Panc1 (cell line): Measurements from ENCODE around the gene MYO16. TPM values are rescaled to one million over a fixed set of nuclear protein-coding genes. Genes with fewer than 3 reads are reported as not detected.

ENCODE experiments used
- ATAC-seq: fragments of 200-7000 bp; cut with Tn5 transposase; 2 replicates; pipeline ENCODE4 v1.9.1; 2020; ENCODE audit warnings: mild to moderate bottlenecking, moderate library complexity
- BruUV-seq: library from RNA; stranded (reverse); fragments of 400-500 nt; replicated peaks from 2 replicates; lab custom pipeline; 2021; lab: Mats Ljungman, UMichigan
- CTCF ChIA-PET: fragments of 300-600 bp; sonication (Branson Sonifier 250); formaldehyde crosslinking; loops from one replicate; lab custom pipeline; 2022; ENCODE audit warnings: antibody characterized with exemption; lab: Charles Lee
- POLR2A ChIA-PET: fragments of 300-600 bp; sonication (Branson Sonifier 250); formaldehyde crosslinking; loops from one replicate; lab custom pipeline; 2022; ENCODE audit warnings: antibody characterized with exemption; lab: Charles Lee
- DNase-seq: peaks from one replicate; pipeline ENCODE4 v3.0.0-alpha.2; 2010; ENCODE audit warnings: low read depth, low spot score
- H3K27ac ChIP-seq: 2 replicates; pipeline ENCODE4 v1.5.1; 2011; ENCODE audit warnings: mild to moderate bottlenecking, low read length, inconsistent platforms
- H3K27me3 ChIP-seq: fragments of 200-500 bp; sonication (Bioruptor generic); 2 replicates; pipeline ENCODE4 v1.6.0; 2014; ENCODE audit warnings: low read length, inconsistent platforms; ENCODE audit not compliant: control insufficient read depth, insufficient read depth
- H3K36me3 ChIP-seq: fragments of 200-500 bp; sonication (Bioruptor generic); 2 replicates; pipeline ENCODE4 v1.5.1; 2014; ENCODE audit warnings: inconsistent platforms, mild to moderate bottlenecking, low read length, moderate library complexity; ENCODE audit not compliant: control insufficient read depth, insufficient read depth
- H3K4me1 ChIP-seq: 2 replicates; pipeline ENCODE4 v1.5.1; 2011; ENCODE audit warnings: inconsistent platforms, mild to moderate bottlenecking, low read length, moderate library complexity; ENCODE audit not compliant: control insufficient read depth, insufficient read depth
- H3K4me3 ChIP-seq, 2 experiments: 2 replicates each; pipeline ENCODE4 v1.5.1; 2011 to 2012; ENCODE audit warnings: low read depth in 2 of 2, low read length in 2 of 2, mild to moderate bottlenecking in 2 of 2, inconsistent platforms in 1 of 2, moderate library complexity in 1 of 2
- H3K9me3 ChIP-seq: fragments of 200-500 bp; sonication (Bioruptor generic); 2 replicates; pipeline ENCODE4 v1.5.1; 2014; ENCODE audit warnings: low read depth, mild to moderate bottlenecking, inconsistent platforms, low read length, moderate library complexity; ENCODE audit not compliant: control insufficient read depth, insufficient read depth
- CTCF ChIP-seq: fragments of 450-650 bp; IDR thresholded peaks from 2 replicates; pipeline ENCODE4 v1.5.1; 2017; ENCODE audit warnings: mild to moderate bottlenecking
- POLR2AphosphoS5 ChIP-seq: IDR thresholded peaks from 2 replicates; pipeline ENCODE4 v1.6.1; 2012; ENCODE audit warnings: mild to moderate bottlenecking, low read depth, low read length, moderate library complexity
- REST ChIP-seq, 2 experiments: IDR thresholded peaks; 2 replicates each; pipeline ENCODE4 v1.6.1; 2011 to 2012; ENCODE audit warnings: low read depth in 2 of 2, control low read depth in 1 of 2, low read length in 1 of 2, mild to moderate bottlenecking in 1 of 2, moderate library complexity in 1 of 2; ENCODE audit not compliant: insufficient read depth in 1 of 2
- SIN3A ChIP-seq: IDR thresholded peaks from 2 replicates; pipeline ENCODE4 v1.6.1; 2012; ENCODE audit warnings: low read depth, mild to moderate bottlenecking, low read length, moderate library complexity, borderline replicate concordance; ENCODE audit not compliant: insufficient read depth
- TCF7L2 ChIP-seq: IDR thresholded peaks from 2 replicates; pipeline ENCODE4 v1.6.1; 2011; ENCODE audit warnings: mild to moderate bottlenecking, low read depth, low read length, inconsistent platforms
- in situ Hi-C: cut with HindIII; loops from 2 replicates; pipeline ENCODE4 v1.10.0; 2016; ENCODE audit warnings: low sequenced_read_pairs, low pct_unique_long_range_greater_than_20kb
- intact Hi-C: fragments of 100-400 bp; cut with micrococcal nuclease; formaldehyde crosslinking; loops from one replicate; pipeline ENCODE4 v1.10.0; 2022; ENCODE audit not compliant: unreplicated experiment
- total RNA-seq: library from RNA; stranded (reverse); gene quantifications from one replicate; pipeline ENCODE4 v1.2.1, GENCODE V29; 2021; ENCODE audit not compliant: unreplicated experiment

Gene MYO16
- total RNA-seq, 1 experiment from 2014 or later = 0.08 TPM

GRCh38 chr13:109204657-109205056 lies 575.2 kb downstream of the MYO16 start:
- ATAC-seq = no peak

GRCh38 chr13:109205315-109205714 lies 575.9 kb downstream of the MYO16 start:
- ATAC-seq (no peak), DNase-seq (no peak)
- no peak overlapping the region for H3K27ac ChIP-seq
- no peak overlapping the region for H3K4me3 ChIP-seq
- intact Hi-C loops (no loop called here), in situ Hi-C loops (no loop called here)
- no peak for TF ChIP-seq CTCF
- no peak for TF ChIP-seq REST (IDR thresholded peaks at IDR 0.05; ENCODE audit: insufficient read depth in 1 of 2, low read depth in 2 of 2, low read length in 1 of 2)
- no peak for TF ChIP-seq SIN3A
- TF ChIP-seq TCF7L2 = no peak
- TF ChIP-seq POLR2AphosphoS5 = no peak
- BruUV-seq = no TSS peak
- no peaks in the 10 kb centered on the region for H3K9me3 ChIP-seq
- H3K27me3 ChIP-seq = no peaks in the 10 kb centered on the region
- no peaks in the 10 kb centered on the region; the same call in 1 of the 2 replicates for H3K4me1 ChIP-seq
- ChIA-PET POLR2A (no interaction called here), CTCF (no interaction called here)
- no peaks in the 10 kb centered on the region for H3K36me3 ChIP-seq

More at GRCh38 chr13:109204657-109205056, 575.2 kb downstream of the MYO16 start:
- CTCF ChIA-PET = no interaction called here
- H3K4me3 ChIP-seq = no peak overlapping the region
- in situ Hi-C loops = no loop called here
- 0 out of 2 replicates have a peak overlapping the region, but pooled peaks have one; percentile 12 for H3K27ac ChIP-seq
- intact Hi-C loops = no loop called here
- H3K9me3 ChIP-seq = no peaks in the 10 kb centered on the region
- no peaks in the 10 kb centered on the region for H3K36me3 ChIP-seq
- no peak for DNase-seq
- POLR2A ChIA-PET = no interaction called here
- H3K4me1 ChIP-seq = no peaks in the 10 kb centered on the region; the same call in 1 of the 2 replicates
- TF ChIP-seq TCF7L2 (no peak), CTCF (no peak), REST (IDR thresholded peaks at IDR 0.05; ENCODE audit: insufficient read depth in 1 of 2, low read depth in 2 of 2, low read length in 1 of 2) (no peak), SIN3A (no peak), POLR2AphosphoS5 (no peak)
- BruUV-seq = no TSS peak
- H3K27me3 ChIP-seq = no peaks in the 10 kb centered on the region
